HL-60 (cell line): ENCODE measurements around the gene UST.

ENCODE experiments used
- DNase-seq, 2 experiments: peaks; one replicate each; pipeline ENCODE4 v3.0.0-alpha.2; 2010 to 2020; ENCODE audit warnings: low read depth in 1 of 2, low spot score in 1 of 2
- H3K27ac ChIP-seq: fragments of 250-450 bp; sonication (Bioruptor Pico); replicated peaks from 2 replicates; pipeline ENCODE4 v1.5.1; 2020; ENCODE audit warnings: mild to moderate bottlenecking, moderate library complexity
- H3K27me3 ChIP-seq: fragments of 250-450 bp; sonication (Bioruptor Pico); 2 replicates; pipeline ENCODE4 v1.5.1; 2021; ENCODE audit warnings: mild to moderate bottlenecking, moderate library complexity; ENCODE audit not compliant: insufficient read depth, poor library complexity, severe bottlenecking
- H3K4me3 ChIP-seq: replicated peaks from 2 replicates; pipeline ENCODE4 v1.5.1; 2011; ENCODE audit warnings: mild to moderate bottlenecking, control low read depth, low read length; ENCODE audit not compliant: insufficient read depth
- CTCF ChIP-seq: IDR thresholded peaks from one replicate; pipeline ENCODE4 v1.5.1; 2011; ENCODE audit warnings: low read length, control low read depth, inconsistent platforms; ENCODE audit not compliant: insufficient read depth
- GABPA ChIP-seq: IDR thresholded peaks from 2 replicates; pipeline ENCODE4 v1.6.1; 2012; ENCODE audit warnings: low read depth
- POLR2AphosphoS5 ChIP-seq: IDR thresholded peaks from 2 replicates; pipeline ENCODE4 v1.6.1; 2012; ENCODE audit warnings: low read depth
- REST ChIP-seq: IDR thresholded peaks from 2 replicates; pipeline ENCODE4 v1.6.1; 2012; ENCODE audit warnings: low read depth; ENCODE audit not compliant: insufficient replicate concordance
- SPI1 ChIP-seq: IDR thresholded peaks from 2 replicates; pipeline ENCODE4 v1.6.1; 2012; ENCODE audit warnings: low read depth, mild to moderate bottlenecking, borderline replicate concordance

The UST gene

GRCh38 chr6:149087898-149088297 is 341.1 kb downstream of the UST start:
- DNase-seq, result no peak
- TF ChIP-seq REST (no peak), SPI1 (no peak), GABPA (no peak), CTCF (no peak), POLR2AphosphoS5 (no peak)
- H3K27ac ChIP-seq, result no peak overlapping the region
- H3K27me3 ChIP-seq, result peaks cover 2% of the 10 kb centered on the region
- H3K4me3 ChIP-seq, result no peak overlapping the region

- no peak for DNase-seq
- TF ChIP-seq GABPA, result no peak
- no peak for TF ChIP-seq POLR2AphosphoS5
- no peak for TF ChIP-seq CTCF
- TF ChIP-seq REST, result no peak
- TF ChIP-seq SPI1, result no peak
- H3K27me3 ChIP-seq, result peaks cover 2% of the 10 kb centered on the region
- H3K4me3 ChIP-seq, result no peak overlapping the region
- H3K27ac ChIP-seq, result no peak overlapping the region
Observed at GRCh38 chr6:149088361-149088760, 341.5 kb downstream of the UST start.

GRCh38 chr6:149089510-149089909 is 342.7 kb downstream of the UST start:
- no peak for TF ChIP-seq POLR2AphosphoS5
- TF ChIP-seq SPI1, result no peak
- TF ChIP-seq GABPA, result no peak
- no peak for TF ChIP-seq CTCF
- no peak for TF ChIP-seq REST
- no peak for DNase-seq
- peaks cover 2% of the 10 kb centered on the region for H3K27me3 ChIP-seq
- no peak overlapping the region for H3K27ac ChIP-seq
- no peak overlapping the region for H3K4me3 ChIP-seq
